Activated naive CD4-positive, alpha-beta T cell treated with anti-CD3 and anti-CD28 coated beads, Interleukin-2, amount 50 U/mL, for 24 hours (primary cell): ENCODE data around the gene CCDC81.

Experiments
- H3K27ac Mint-ChIP-seq: one replicate; pipeline ENCODE4 v1.8.0; 2021; ENCODE audit warnings: mild to moderate bottlenecking, mixed read lengths
- H3K27me3 Mint-ChIP-seq: one replicate; pipeline ENCODE4 v1.8.0; 2021; ENCODE audit warnings: mixed read lengths
- H3K36me3 Mint-ChIP-seq: one replicate; pipeline ENCODE4 v1.8.0; 2021; ENCODE audit warnings: mixed read lengths
- H3K4me1 Mint-ChIP-seq: one replicate; pipeline ENCODE4 v1.8.0; 2021; ENCODE audit warnings: mixed read lengths
- H3K4me3 Mint-ChIP-seq: one replicate; pipeline ENCODE4 v1.8.0; 2021; ENCODE audit warnings: mild to moderate bottlenecking, mixed read lengths
- H3K9me3 Mint-ChIP-seq: one replicate; pipeline ENCODE4 v1.8.0; 2021; ENCODE audit warnings: mixed read lengths

Gene CCDC81

GRCh38 chr11:86463120-86463519, 88.4 kb downstream of the CCDC81 start:
- Mint-ChIP-seq H3K4me1 (peaks cover 3% of the 10 kb centered on the region), H3K36me3 (no peaks in the 10 kb centered on the region), H3K4me3 (no peak overlapping the region), H3K27ac (no peak overlapping the region), H3K27me3 (no peaks in the 10 kb centered on the region), H3K9me3 (no peaks in the 10 kb centered on the region)

GRCh38 chr11:86463955-86464354, 89.3 kb downstream of the CCDC81 start:
- Mint-ChIP-seq H3K36me3 (no peaks in the 10 kb centered on the region), H3K4me1 (peaks cover 3% of the 10 kb centered on the region), H3K4me3 (no peak overlapping the region), H3K27me3 (no peaks in the 10 kb centered on the region), H3K27ac (no peak overlapping the region), H3K9me3 (no peaks in the 10 kb centered on the region)

GRCh38 chr11:86464509-86465221, 90.0 kb downstream of the CCDC81 start:
- Mint-ChIP-seq H3K9me3 (no peaks in the 10 kb centered on the region), H3K4me3 (no peak overlapping the region), H3K4me1 (peaks cover 3% of the 10 kb centered on the region), H3K27ac (no peak overlapping the region), H3K27me3 (no peaks in the 10 kb centered on the region), H3K36me3 (no peaks in the 10 kb centered on the region)

- no peaks in the 10 kb centered on the region for H3K36me3 Mint-ChIP-seq
- no peak overlapping the region for H3K27ac Mint-ChIP-seq
- H3K27me3 Mint-ChIP-seq = no peaks in the 10 kb centered on the region
- H3K4me1 Mint-ChIP-seq = no peaks in the 10 kb centered on the region
- H3K9me3 Mint-ChIP-seq = no peaks in the 10 kb centered on the region
- no peak overlapping the region for H3K4me3 Mint-ChIP-seq
Measured at GRCh38 chr11:86468169-86468568, 93.5 kb downstream of the CCDC81 start.

GRCh38 chr11:86469491-86470388, 95.1 kb downstream of the CCDC81 start:
- no peak overlapping the region for H3K27ac Mint-ChIP-seq
- H3K9me3 Mint-ChIP-seq = no peaks in the 10 kb centered on the region
- H3K4me1 Mint-ChIP-seq = no peaks in the 10 kb centered on the region
- H3K27me3 Mint-ChIP-seq = no peaks in the 10 kb centered on the region
- no peaks in the 10 kb centered on the region for H3K36me3 Mint-ChIP-seq
- H3K4me3 Mint-ChIP-seq = no peak overlapping the region
